Measurements from ENCODE around the gene LRRN4CL. TPM values are rescaled to one million over a fixed set of nuclear protein-coding genes. Genes with fewer than 3 reads are reported as not detected.
"Not testable (repeated sequence)": the region's sequence is repeated elsewhere in the genome, so short reads cannot be mapped to it uniquely, and the experiment has no call there.

Gene LRRN4CL
- total RNA-seq, 2 experiments from 2014 or later, result 0.65 to 0.79 TPM

DNA sequence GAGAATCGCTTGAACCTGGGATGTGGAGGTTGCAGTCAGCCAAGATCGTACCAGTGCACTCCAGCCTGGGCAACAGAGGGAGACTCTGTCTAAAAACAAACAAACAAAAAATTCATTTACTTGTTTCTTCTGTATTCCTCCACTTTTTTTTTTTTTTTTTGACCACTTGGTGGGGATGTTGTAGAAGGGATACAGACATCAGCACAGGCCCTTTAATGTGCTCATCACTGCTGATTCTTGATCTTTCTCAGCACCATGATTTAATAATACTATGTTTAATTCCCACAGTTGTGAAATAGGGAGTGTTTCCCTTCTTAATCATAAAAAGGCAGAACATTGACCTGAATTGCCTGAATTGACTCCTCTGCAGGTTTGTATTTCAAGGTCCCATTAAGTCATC, 43.5 kb upstream of the LRRN4CL start:
- TF ChIP-seq, protein P1, sequence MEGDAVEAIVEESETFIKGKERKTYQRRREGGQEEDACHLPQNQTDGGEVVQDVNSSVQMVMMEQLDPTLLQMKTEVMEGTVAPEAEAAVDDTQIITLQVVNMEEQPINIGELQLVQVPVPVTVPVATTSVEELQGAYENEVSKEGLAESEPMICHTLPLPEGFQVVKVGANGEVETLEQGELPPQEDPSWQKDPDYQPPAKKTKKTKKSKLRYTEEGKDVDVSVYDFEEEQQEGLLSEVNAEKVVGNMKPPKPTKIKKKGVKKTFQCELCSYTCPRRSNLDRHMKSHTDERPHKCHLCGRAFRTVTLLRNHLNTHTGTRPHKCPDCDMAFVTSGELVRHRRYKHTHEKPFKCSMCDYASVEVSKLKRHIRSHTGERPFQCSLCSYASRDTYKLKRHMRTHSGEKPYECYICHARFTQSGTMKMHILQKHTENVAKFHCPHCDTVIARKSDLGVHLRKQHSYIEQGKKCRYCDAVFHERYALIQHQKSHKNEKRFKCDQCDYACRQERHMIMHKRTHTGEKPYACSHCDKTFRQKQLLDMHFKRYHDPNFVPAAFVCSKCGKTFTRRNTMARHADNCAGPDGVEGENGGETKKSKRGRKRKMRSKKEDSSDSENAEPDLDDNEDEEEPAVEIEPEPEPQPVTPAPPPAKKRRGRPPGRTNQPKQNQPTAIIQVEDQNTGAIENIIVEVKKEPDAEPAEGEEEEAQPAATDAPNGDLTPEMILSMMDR (conservative IDR thresholded peaks at IDR 0.05; ENCODE audit: low read length), result peak; percentile 70
- no peak for TF ChIP-seq EZH2phosphoT487 (IDR thresholded peaks at IDR 0.05; ENCODE audit: borderline replicate concordance, low read depth, low read length)
- Histone ChIP-seq H4K20me1 (ENCODE audit: insufficient read depth, low read length) (no peaks in the 10 kb centered on the region), H3K4me2 (ENCODE audit: low read length) (no peak overlapping the region), H3K27ac (ENCODE audit: low read depth, low read length, poor library complexity, severe bottlenecking) (no peak overlapping the region), H3K79me2 (ENCODE audit: insufficient read depth, low read depth, low read length) (peaks cover 50% of the 10 kb centered on the region), H3K4me3 (ENCODE audit: low read depth, low read length, poor library complexity, severe bottlenecking) (no peak overlapping the region), H3K9me2 (ENCODE audit: insufficient read depth, low read length) (no peaks in the 10 kb centered on the region), H3K9me3 (ENCODE audit: low read length) (no peaks in the 10 kb centered on the region), H3K4me1 (ENCODE audit: insufficient read depth, low read length, poor library complexity, severe bottlenecking) (peaks cover 12% of the 10 kb centered on the region), H2AFZ (ENCODE audit: low read length) (no peak overlapping the region), H3K36me3 (ENCODE audit: insufficient read depth, low read length) (peaks cover 48% of the 10 kb centered on the region)
- CTCF ChIA-PET (ENCODE audit: unreplicated experiment), result no interaction called here
- BruUV-seq (replicated peaks), result no TSS peak
- intact Hi-C loops (cut with micrococcal nuclease; ENCODE audit: unreplicated experiment), result loop anchor here (10.0 kb wide), 1 partner anchor 292 kb away; no protein-coding TSS in a partner anchor
- peak; percentile 47 for DNase-seq (ENCODE audit: low spot score)
- POLR2A ChIA-PET, result no interaction called here

DNA sequence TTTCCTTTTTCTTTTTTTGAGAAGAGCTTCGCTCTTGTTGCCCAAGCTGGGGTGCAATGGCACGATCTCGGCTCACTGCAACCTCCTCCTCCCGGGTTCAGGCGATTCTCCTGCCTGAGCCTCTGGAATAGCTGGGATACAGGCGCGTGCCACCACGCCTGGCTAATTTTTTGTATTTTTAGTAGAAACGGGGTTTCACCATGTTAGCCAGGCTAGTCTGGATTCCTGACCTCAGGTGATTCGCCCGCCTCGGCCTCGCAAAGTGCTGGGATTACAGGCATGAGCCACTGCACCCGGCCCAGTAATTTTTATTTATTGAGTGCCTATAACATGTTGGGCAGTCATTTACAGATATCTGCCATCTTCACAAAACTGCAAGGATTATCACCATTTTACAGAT, 40.7 kb upstream of the LRRN4CL start:
- POLR2A ChIA-PET, result interaction anchor here (0.7 to 1.5 kb wide), 5 partner anchors 13 to 151 kb away, joined by 3 to 8 read pairs (median 3); partner anchors contain the start of gene ZBTB3
- intact Hi-C loops (cut with micrococcal nuclease; ENCODE audit: unreplicated experiment), result loop anchor here (10.0 kb wide), 1 partner anchor 295 kb away; no protein-coding TSS in a partner anchor
- H2AFZ ChIP-seq (ENCODE audit: low read length); H3K9me2 ChIP-seq (ENCODE audit: insufficient read depth, low read length); BruUV-seq (replicated peaks); H3K27ac ChIP-seq (ENCODE audit: low read depth, low read length, poor library complexity, severe bottlenecking); DNase-seq (ENCODE audit: low spot score); H3K9me3 ChIP-seq (ENCODE audit: low read length): not testable (repeated sequence)
- CTCF ChIA-PET (ENCODE audit: unreplicated experiment), result interaction anchor here (0.7 to 1.4 kb wide), 2 partner anchors 24 to 32 kb away, joined by 4 to 5 read pairs; partner anchors contain the start of genes POLR2G and ZBTB3
- Histone ChIP-seq H3K4me3 (ENCODE audit: low read depth, low read length, poor library complexity, severe bottlenecking) (peak overlapping the region; percentile 97), H3K79me2 (ENCODE audit: insufficient read depth, low read depth, low read length) (peaks cover 71% of the 10 kb centered on the region), H3K36me3 (ENCODE audit: insufficient read depth, low read length) (peaks cover 43% of the 10 kb centered on the region), H3K4me1 (ENCODE audit: insufficient read depth, low read length, poor library complexity, severe bottlenecking) (peaks cover 15% of the 10 kb centered on the region), H4K20me1 (ENCODE audit: insufficient read depth, low read length) (peaks cover 14% of the 10 kb centered on the region), H3K4me2 (ENCODE audit: low read length) (peak overlapping the region; percentile 80)

DNA sequence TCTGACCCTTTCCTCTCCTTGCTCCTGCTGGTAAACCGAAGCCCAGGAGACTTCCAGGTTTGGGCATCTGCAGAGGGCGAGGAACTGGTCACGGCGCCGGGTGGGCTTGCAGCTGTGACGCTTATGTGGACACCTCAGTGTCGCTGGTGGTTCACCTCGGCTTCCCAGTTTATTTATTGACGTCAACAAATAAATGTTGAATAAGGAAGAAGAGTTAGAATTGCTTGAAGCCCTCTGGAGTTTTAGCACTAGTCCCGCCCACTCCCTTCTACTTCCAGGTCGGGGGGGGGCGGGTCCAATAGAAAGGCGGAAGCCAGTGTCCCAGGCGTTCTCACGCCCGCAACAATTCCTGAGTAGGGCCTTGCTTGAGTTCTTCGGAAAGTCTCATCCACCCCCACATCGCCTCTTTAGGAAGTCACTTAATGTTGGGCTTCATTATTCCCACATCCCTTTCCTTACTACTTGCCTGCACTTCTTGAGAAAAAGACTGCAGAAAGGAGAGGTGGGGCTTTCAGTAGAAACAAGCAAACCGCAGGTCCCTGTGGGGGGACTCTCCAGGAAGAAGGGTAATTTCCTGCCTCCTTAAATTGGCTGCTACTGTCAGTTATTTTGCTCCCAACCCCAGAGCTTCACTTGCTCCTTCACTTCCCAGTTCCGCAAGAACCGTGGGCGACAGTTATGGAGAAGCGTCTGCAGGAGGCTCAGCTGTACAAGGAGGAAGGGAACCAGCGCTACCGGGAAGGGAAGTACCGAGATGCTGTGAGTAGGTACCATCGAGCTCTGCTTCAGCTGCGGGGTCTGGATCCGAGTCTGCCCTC, 39.0 kb upstream of the LRRN4CL start, which contains the start of gene TTC9C:
TTC9C (plus strand) TSS at position 316 of the 818 bp plus-strand sequence; CDS start at position 679, 363 bp downstream.
- Histone ChIP-seq H3K9me3 (ENCODE audit: low read length) (no peaks in the 10 kb centered on the region), H3K4me1 (ENCODE audit: insufficient read depth, low read length, poor library complexity, severe bottlenecking) (peaks cover 28% of the 10 kb centered on the region), H3K27ac (ENCODE audit: low read depth, low read length, poor library complexity, severe bottlenecking) (peak within 1 kb of the TSS; percentile 93), H4K20me1 (ENCODE audit: insufficient read depth, low read length) (peaks cover 29% of the 10 kb centered on the region), H3K4me2 (ENCODE audit: low read length) (peak within 1 kb of the TSS; percentile 80), H3K36me3 (ENCODE audit: insufficient read depth, low read length) (peaks cover 48% of the 10 kb centered on the region), H2AFZ (ENCODE audit: low read length) (peak within 1 kb of the TSS; percentile 70; the same call in 1 of the 2 replicates), H3K4me3 (ENCODE audit: low read depth, low read length, poor library complexity, severe bottlenecking) (peak within 1 kb of the TSS; percentile 97), H3K9me2 (ENCODE audit: insufficient read depth, low read length) (no peaks in the 10 kb centered on the region), H3K79me2 (ENCODE audit: insufficient read depth, low read depth, low read length) (peaks cover 87% of the 10 kb centered on the region)
- TSS peak; percentile 84 for BruUV-seq (replicated peaks)
- CTCF ChIA-PET (ENCODE audit: unreplicated experiment), result interaction anchor here (1.2 kb wide), 2 partner anchors 11 to 133 kb away, joined by 3 read pairs; no protein-coding TSS in a partner anchor
- TF ChIP-seq EZH2phosphoT487 (IDR thresholded peaks at IDR 0.05; ENCODE audit: borderline replicate concordance, low read depth, low read length), result no peak
- TF ChIP-seq, protein P1 (conservative IDR thresholded peaks at IDR 0.05; ENCODE audit: low read length), result no peak; the same call in 1 of the 2 replicates
- POLR2A ChIA-PET, result interaction anchor here (0.7 to 1.9 kb wide), 12 partner anchors 10 to 153 kb away, joined by 3 to 15 read pairs (median 6); partner anchors contain the start of genes B3GAT3, C11orf98, CSKMT and GNG3
- intact Hi-C loops (cut with micrococcal nuclease; ENCODE audit: unreplicated experiment), result loop anchor here (2.0 to 10.0 kb wide), 4 partner anchors 56 to 134 kb away; partner anchors contain the start of genes LBHD1, TUT1 and UQCC3
- peak; percentile 90 for DNase-seq (ENCODE audit: low spot score)

Data from OCI-LY7 (cell line).